Gastrocnemius medialis (tissue), 4 donors: ENCODE results near the gene PIPOX.

Experiments used
- POLR2A ChIP-seq, 2 donors: fragments of 450-650 bp; IDR thresholded peaks; one replicate each; pipeline ENCODE4 v1.6.1; 2017; ENCODE audit warnings: antibody characterized with exemption in 2 of 2, mild to moderate bottlenecking in 2 of 2, moderate library complexity in 2 of 2
- TF ChIP-seq, protein P1 (sequence below), 5 experiments: fragments of 450-650 bp in 3 of 5; fragments of 200-600 bp in 2 of 5; sonication (generic) in 2 of 5; IDR thresholded peaks in 4 of 5; conservative IDR thresholded peaks in 1 of 5; 1 replicate in 4 of 5; 2 replicates in 1 of 5; pipeline ENCODE4 v1.5.1; 2016 to 2019; ENCODE audit warnings: antibody characterized with exemption in 5 of 5, mild to moderate bottlenecking in 3 of 5, moderate library complexity in 3 of 5

DNA sequence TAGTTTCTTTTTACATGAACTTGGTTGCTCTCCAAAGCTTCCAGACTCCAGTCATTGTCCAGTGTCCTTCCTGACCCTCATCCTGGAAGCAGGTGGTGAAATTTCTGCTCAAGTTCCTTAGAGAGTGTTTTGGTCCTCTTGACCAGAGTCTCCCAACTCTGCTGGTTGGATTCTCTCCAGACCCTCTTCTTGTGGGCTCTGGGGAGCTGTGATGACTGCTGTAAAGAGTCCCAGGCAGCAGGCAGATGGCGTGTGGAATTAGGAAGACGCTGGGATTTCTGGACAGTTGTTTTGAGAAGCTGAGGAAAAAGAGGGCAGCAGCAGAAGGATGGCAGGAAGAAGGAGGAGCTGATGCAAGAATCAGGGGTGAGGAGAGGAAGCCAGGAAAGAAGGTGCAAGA is 35.5 kb upstream of the PIPOX start:
- TF ChIP-seq, protein P1, sequence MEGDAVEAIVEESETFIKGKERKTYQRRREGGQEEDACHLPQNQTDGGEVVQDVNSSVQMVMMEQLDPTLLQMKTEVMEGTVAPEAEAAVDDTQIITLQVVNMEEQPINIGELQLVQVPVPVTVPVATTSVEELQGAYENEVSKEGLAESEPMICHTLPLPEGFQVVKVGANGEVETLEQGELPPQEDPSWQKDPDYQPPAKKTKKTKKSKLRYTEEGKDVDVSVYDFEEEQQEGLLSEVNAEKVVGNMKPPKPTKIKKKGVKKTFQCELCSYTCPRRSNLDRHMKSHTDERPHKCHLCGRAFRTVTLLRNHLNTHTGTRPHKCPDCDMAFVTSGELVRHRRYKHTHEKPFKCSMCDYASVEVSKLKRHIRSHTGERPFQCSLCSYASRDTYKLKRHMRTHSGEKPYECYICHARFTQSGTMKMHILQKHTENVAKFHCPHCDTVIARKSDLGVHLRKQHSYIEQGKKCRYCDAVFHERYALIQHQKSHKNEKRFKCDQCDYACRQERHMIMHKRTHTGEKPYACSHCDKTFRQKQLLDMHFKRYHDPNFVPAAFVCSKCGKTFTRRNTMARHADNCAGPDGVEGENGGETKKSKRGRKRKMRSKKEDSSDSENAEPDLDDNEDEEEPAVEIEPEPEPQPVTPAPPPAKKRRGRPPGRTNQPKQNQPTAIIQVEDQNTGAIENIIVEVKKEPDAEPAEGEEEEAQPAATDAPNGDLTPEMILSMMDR (IDR thresholded peaks at IDR 0.05 in 4 of 5, conservative IDR thresholded peaks at IDR 0.05 in 1 of 5) = no peak
- no peak for TF ChIP-seq POLR2A (IDR thresholded peaks at IDR 0.05)
